Kasumi-1 (cell line): ENCODE data around the gene PRDM15.

Source experiments
- DNase-seq, 2 experiments: peaks; one replicate each; lab custom pipeline; 2025; lab: John Stamatoyannopoulos, UW

PRDM15 gene

GRCh38 chr21:41763398-41763931 lies 115.7 kb downstream of the PRDM15 start:
- no peak for DNase-seq

- DNase-seq: no peak
Observed at GRCh38 chr21:41762753-41763152, 116.4 kb downstream of the PRDM15 start.

- DNase-seq: peak; percentile 39 to 60
Observed at GRCh38 chr21:41761934-41762635, 117.1 kb downstream of the PRDM15 start.

GRCh38 chr21:41761211-41761933 lies 117.8 kb downstream of the PRDM15 start:
- peak in 1 of 2 experiments; percentile 60 for DNase-seq

GRCh38 chr21:41760411-41760810 lies 118.7 kb downstream of the PRDM15 start:
- DNase-seq: no peak

GRCh38 chr21:41759926-41760325 lies 119.2 kb downstream of the PRDM15 start:
- DNase-seq: no peak

GRCh38 chr21:41759214-41759840 lies 119.8 kb downstream of the PRDM15 start:
- DNase-seq: no peak

GRCh38 chr21:41758550-41758949 lies 120.6 kb downstream of the PRDM15 start:
- DNase-seq: no peak

GRCh38 chr21:41755934-41756773 lies 123.0 kb downstream of the PRDM15 start:
- no peak for DNase-seq

GRCh38 chr21:41755258-41755933 lies 123.7 kb downstream of the PRDM15 start:
- no peak for DNase-seq

GRCh38 chr21:41754479-41754891 lies 124.7 kb downstream of the PRDM15 start:
- no peak for DNase-seq

- DNase-seq: no peak
Observed at GRCh38 chr21:41753006-41753898, 125.9 kb downstream of the PRDM15 start.

- no peak for DNase-seq
Observed at GRCh38 chr21:41752231-41752681, 126.9 kb downstream of the PRDM15 start.

- no peak for DNase-seq
Observed at GRCh38 chr21:41751611-41752011, 127.5 kb downstream of the PRDM15 start.

GRCh38 chr21:41750532-41751151 lies 128.5 kb downstream of the PRDM15 start:
- DNase-seq: no peak

GRCh38 chr21:41750051-41750450 lies 129.1 kb downstream of the PRDM15 start:
- no peak for DNase-seq

GRCh38 chr21:41749286-41749685 lies 129.9 kb downstream of the PRDM15 start:
- no peak for DNase-seq
